Glutamatergic neuron (in vitro differentiated cells): ENCODE data around the gene CLDND1. TPM values are rescaled to one million over a fixed set of nuclear protein-coding genes. Genes with fewer than 3 reads are reported as not detected.

Source experiments
- DNase-seq: peaks from one replicate; pipeline ENCODE4 v3.0.0; 2022
- H3K27ac Mint-ChIP-seq: one replicate; pipeline ENCODE4 v1.8.0; 2020; ENCODE audit warnings: mild to moderate bottlenecking, mixed read lengths, inconsistent platforms; ENCODE audit not compliant: unreplicated experiment
- H3K27me3 Mint-ChIP-seq: one replicate; pipeline ENCODE4 v1.8.0; 2020; ENCODE audit warnings: mild to moderate bottlenecking, moderate library complexity, mixed read lengths, inconsistent platforms; ENCODE audit not compliant: unreplicated experiment
- H3K36me3 Mint-ChIP-seq: one replicate; pipeline ENCODE4 v1.8.0; 2020; ENCODE audit warnings: mild to moderate bottlenecking, mixed read lengths, inconsistent platforms; ENCODE audit not compliant: unreplicated experiment
- H3K4me1 Mint-ChIP-seq: one replicate; pipeline ENCODE4 v1.8.0; 2020; ENCODE audit warnings: mild to moderate bottlenecking, low read depth, mixed read lengths, inconsistent platforms; ENCODE audit not compliant: unreplicated experiment
- H3K4me3 Mint-ChIP-seq: one replicate; pipeline ENCODE4 v1.8.0; 2020; ENCODE audit warnings: mild to moderate bottlenecking, mixed read lengths, inconsistent platforms; ENCODE audit not compliant: unreplicated experiment
- H3K9me3 Mint-ChIP-seq: one replicate; pipeline ENCODE4 v1.8.0; 2020; ENCODE audit warnings: mild to moderate bottlenecking, moderate library complexity, mixed read lengths, inconsistent platforms; ENCODE audit not compliant: unreplicated experiment
- CTCF ChIP-seq: fragments of 200-600 bp; sonication (generic); IDR thresholded peaks from one replicate; pipeline ENCODE4 v1.5.0; 2021; ENCODE audit not compliant: partially characterized antibody, unreplicated experiment
- total RNA-seq: library from RNA; stranded (reverse); fragmentation: NEBNext Ultra II Directional; extraction: Animal tissue kit (Norgen Biotek cat#: 25700); gene quantifications from one replicate; pipeline ENCODE4 v1.2.1, GENCODE V29; 2021; ENCODE audit not compliant: unreplicated experiment

The CLDND1 gene
- total RNA-seq, 1 donor from 2014 or later, result 164 TPM

GRCh38 chr3:98512576-98512975, 10.1 kb downstream of the CLDND1 start:
- Mint-ChIP-seq H3K27me3 (no peaks in the 10 kb centered on the region), H3K4me1 (no peaks in the 10 kb centered on the region), H3K9me3 (no peaks in the 10 kb centered on the region), H3K4me3 (no peak overlapping the region), H3K27ac (no peak overlapping the region), H3K36me3 (no peaks in the 10 kb centered on the region)
- no peak for TF ChIP-seq CTCF
- no peak for DNase-seq

GRCh38 chr3:98508582-98508981, 14.1 kb downstream of the CLDND1 start:
- Mint-ChIP-seq H3K9me3 (no peaks in the 10 kb centered on the region), H3K4me3 (no peak overlapping the region), H3K36me3 (no peaks in the 10 kb centered on the region), H3K27ac (no peak overlapping the region), H3K4me1 (no peaks in the 10 kb centered on the region), H3K27me3 (no peaks in the 10 kb centered on the region)
- no peak for TF ChIP-seq CTCF
- DNase-seq, result no peak

GRCh38 chr3:98504539-98504938, 18.2 kb downstream of the CLDND1 start:
- Mint-ChIP-seq H3K36me3 (no peaks in the 10 kb centered on the region), H3K9me3 (no peaks in the 10 kb centered on the region), H3K4me3 (no peak overlapping the region), H3K27ac (no peak overlapping the region), H3K27me3 (no peaks in the 10 kb centered on the region), H3K4me1 (no peaks in the 10 kb centered on the region)
- TF ChIP-seq CTCF, result no peak
- no peak for DNase-seq

- Mint-ChIP-seq H3K9me3 (no peaks in the 10 kb centered on the region), H3K4me1 (no peaks in the 10 kb centered on the region), H3K27ac (no peak overlapping the region), H3K27me3 (no peaks in the 10 kb centered on the region), H3K4me3 (no peak overlapping the region), H3K36me3 (no peaks in the 10 kb centered on the region)
- TF ChIP-seq CTCF, result no peak
- DNase-seq, result no peak
Measured at GRCh38 chr3:98501863-98502576, 20.7 kb downstream of the CLDND1 start.

- Mint-ChIP-seq H3K9me3 (no peaks in the 10 kb centered on the region), H3K4me3 (no peak overlapping the region), H3K27ac (no peak overlapping the region), H3K36me3 (no peaks in the 10 kb centered on the region), H3K27me3 (no peaks in the 10 kb centered on the region), H3K4me1 (no peaks in the 10 kb centered on the region)
- TF ChIP-seq CTCF, result no peak
- DNase-seq, result no peak
Measured at GRCh38 chr3:98501270-98501669, 21.4 kb downstream of the CLDND1 start.
